ENCODE measurements around the gene WWP2.

The WWP2 gene

DNA sequence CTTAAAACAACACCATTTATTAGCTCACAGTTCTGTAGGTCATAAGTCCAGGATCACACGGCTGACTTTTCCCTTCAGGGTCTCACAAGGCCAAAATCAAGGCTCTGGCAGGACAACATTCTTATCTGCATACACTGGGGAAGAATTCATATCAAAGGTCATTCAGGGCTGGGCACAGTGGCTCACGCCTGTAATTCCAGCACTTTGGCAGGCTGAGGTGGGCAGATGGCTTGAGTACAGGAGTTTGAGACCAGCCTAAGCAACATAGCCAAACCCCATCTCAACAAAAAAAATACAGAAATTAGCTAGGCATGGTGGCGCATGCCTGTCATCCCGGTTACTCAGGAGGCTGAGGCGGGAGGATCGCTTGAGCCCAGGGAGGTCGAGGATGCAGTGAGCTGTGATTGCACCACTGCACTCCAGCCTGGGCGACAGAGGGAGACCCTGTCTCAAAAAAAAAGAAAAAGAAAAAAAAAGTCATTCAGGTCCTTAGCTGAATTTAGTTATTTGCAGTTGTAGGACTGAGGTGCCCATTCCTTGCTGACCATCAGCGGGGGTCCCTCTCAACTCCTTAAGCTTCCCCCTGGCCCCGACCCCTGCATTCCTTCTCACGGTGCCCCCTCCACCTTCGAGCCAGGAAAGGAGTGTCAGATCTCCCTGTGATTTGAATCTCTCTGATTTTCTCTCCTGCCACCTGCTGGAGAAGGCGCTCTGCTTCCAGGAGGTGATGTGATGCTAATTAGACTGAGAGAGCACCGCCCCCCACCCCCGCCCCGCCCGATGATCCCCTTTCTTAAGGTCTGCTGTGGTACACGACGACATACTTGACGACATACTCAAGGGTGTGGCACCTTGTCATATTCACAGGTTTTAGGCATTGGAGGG is 97.2 kb downstream of the WWP2 start:
- DNase-seq (ENCODE audit: low spot score): peak; percentile 19

DNA sequence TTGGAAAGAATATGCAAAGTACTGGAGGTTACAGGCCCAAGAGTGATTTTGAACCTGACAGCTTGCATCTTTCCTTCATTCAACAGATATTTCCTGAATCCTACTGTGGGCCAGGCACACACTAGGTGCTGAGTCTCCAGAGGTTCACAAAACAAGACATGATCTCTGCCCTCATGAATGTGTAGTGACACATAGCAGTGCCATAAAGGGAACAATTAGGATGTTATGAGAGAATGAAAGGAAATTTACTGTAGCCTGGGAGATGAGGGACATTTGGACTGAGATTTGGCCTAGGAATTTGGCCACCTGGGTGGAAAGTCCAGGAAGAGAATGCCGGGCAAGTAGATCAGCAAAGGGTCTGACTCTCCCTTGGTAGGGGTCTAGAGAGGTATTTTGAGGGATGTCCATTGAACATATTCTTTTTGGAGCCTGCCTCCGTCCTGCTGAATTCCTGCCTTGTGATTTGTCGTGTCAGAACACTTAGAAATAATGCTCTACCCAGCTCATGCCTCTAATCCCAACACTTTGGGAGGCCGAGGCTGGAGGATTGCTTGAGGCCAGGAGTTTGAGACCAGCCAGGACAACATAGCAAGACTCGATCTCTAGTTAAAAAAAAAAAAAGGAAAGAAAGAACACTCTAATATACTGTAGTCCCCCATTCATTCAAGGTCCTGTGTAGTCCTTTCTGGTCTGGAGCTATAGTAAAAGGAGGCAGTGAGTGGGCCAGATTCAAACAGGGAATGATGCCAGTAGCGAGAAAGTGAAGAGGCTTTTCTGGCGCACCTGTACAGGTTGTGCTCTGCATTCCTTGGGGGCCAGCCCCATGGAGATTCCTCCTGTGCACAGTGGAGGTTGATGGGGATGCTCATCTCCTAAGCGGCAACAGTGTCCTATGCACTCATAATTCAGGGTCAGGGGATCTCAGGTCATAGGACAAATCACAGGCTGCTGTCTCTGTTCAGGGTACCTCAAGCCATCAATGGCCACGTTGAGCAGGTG is 98.4 kb downstream of the WWP2 start:
- DNase-seq (ENCODE audit: low spot score): no peak

DNA sequence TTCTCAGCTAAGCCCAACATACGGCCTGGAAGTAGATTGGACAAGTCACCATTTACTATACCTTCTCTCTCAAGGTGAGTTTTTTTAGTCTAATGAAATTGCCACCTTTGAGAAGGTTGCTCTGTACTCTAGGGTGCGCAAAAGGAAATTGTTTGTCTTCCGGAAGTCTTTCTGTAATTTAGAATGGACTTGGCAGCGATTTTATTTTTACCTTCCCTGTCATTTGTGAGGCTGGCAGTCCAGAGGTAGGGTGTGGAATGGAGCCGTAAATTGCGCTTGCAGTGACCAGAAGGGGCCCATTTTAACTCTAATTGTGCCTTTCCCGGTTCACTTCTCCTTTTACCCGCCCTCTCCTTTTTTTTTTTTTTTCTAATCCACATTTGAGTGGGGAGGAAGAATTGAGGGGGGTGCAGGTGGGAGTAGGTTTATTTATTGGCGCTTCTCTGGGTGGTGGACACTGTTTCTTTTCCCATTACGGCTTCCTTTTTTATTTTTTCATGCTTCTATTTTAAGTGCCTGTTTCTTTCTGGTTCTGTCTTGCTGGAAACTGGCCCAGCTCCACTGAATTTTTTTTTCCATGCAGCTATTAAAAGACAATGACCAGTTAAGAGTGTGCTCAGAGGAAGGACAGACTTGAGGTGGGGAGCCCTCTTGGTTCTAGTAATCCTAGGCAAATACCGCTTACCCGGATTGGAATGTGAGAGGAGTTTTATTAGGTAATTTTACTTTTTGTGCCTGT is 99.3 kb downstream of the WWP2 start:
- DNase-seq (ENCODE audit: low spot score): no peak

DNA sequence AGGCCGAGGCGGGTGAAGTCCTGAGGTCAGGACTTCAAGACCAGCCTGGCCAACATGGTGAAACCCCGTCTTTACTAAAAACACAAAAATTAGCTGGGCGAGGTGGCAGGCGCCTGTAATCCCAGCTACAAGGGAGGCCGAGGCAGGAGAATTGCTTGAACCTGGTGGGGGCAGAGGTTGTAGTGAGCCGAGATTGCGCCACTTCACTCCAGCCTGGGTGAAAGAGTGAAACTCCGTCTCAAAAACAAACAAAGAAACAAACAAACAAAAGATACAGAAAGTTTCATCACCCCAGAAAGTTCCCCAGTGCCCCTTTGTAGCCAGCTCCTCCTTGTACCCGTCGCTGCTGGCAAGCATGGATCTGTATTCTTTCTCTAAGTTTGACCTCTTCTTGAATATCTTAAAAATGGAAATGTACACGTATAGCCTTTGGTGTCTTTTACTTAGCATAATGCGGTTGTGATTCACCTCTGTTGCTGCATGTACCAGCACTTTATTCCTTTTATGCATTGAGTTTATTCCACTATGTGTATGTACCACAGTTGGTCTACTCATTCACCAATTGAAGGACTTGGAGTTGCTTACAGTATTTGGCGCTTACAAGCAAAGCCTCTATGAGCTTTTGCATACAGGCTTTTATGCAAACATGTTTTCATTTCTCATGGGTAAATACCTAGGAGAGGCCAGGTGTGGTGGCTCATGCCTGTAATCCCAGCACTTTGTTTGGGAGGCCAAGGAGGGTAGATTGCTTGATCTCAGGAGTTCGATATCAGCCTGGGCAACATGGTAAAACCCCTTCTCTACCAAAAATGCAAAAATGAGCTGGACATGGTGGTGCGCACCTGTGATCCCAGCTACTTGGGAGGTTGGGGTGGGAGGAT is 101.5 kb downstream of the WWP2 start:
- no peak for DNase-seq (ENCODE audit: low spot score)

DNA sequence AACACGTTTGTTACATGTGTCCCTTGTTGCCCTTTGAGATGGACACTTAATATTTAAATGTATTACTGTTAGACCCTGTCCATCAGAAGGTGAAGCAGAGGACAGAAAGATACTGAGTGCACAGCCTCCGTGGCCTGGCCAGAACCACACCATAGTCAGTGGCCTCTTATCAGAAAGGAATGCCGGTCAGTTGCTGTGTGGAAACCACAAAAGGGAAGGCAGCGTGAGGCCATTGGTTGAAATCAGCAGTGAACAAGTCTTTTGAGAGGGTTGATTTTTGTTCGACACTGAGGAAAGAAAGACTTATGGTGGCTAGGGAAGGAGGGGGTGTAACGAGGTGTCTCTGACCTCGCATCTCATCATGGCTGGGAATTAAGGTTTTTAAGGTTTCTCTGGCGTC is 103.6 kb downstream of the WWP2 start:
- DNase-seq (ENCODE audit: low spot score): no peak

DNA sequence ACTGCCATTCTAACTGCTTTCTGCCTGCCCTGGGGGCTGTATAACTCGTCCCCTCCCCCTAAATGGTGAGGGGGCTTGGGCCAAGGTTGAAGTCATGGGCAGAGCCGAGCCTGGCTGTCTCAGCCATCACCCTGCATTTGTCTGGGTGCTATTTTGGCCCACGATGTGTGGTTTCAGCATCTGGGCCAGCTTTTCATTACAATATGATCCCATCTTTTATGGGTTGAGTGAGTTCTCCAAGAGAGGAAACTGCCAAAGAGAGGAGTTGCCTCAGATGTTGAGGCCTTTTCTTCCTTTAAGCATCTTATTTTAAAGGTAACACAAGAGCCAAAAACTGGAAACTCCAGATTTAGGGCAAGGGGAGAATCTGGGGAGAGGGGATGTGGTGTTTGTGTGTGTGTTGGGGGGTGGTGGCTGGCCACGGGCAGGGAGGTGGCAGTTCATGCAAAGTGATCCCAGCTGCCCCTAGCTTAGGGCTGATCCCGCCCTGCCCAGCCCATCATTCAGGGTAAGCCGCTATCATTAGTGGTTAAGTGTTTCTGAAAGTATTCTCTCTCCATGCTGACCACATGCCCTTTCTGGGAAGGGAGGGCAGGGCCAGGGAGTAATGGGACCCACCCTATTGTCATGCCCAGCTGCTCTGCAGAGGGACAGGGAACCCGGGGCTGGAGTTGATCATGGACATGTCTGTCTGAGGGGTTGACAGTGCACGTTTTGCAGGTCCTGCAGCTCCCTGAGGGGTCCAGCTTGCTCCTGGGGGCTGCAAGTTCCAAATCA is 105.8 kb downstream of the WWP2 start:
- DNase-seq (ENCODE audit: low spot score): no peak

DNA sequence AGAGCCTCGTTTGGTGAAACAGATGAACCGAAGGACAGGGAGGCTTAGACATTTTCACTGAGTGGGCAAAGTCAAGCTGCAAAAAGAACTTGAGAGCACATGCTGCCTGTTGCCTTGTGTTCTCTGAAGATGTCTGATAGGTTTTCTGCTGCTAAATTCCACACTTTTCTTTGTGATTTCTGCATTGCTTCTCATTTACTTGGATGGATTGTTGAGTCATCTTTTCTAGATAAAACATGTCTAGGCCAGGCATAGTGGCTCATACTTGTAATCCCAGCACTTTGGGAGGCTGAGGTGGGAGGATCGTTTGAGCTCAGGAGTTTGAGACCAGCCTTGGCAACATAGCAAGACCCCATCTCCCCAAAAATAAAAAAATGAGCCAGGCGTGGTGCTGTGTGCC is 108.6 kb downstream of the WWP2 start:
- no peak for DNase-seq (ENCODE audit: low spot score)

DNA sequence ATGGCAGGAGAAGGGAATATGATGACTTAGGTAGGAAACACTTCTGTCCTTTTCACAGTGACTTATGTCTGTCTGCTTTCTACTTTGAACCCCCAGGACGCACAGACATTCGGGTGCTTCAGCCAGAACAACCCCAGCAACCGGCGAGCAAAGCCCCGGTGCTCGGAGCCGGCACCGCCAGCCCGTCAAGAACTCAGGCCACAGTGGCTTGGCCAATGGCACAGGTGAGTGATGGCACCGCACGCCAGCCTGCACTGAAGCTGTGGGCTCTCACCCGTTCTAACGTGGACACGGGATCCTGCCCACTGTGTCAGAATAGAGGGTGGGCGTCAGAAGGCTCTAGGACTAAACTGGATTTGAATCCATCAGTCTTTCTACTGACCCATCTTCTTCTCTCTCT is 109.6 kb downstream of the WWP2 start:
- no peak for DNase-seq (ENCODE audit: low spot score)

DNA sequence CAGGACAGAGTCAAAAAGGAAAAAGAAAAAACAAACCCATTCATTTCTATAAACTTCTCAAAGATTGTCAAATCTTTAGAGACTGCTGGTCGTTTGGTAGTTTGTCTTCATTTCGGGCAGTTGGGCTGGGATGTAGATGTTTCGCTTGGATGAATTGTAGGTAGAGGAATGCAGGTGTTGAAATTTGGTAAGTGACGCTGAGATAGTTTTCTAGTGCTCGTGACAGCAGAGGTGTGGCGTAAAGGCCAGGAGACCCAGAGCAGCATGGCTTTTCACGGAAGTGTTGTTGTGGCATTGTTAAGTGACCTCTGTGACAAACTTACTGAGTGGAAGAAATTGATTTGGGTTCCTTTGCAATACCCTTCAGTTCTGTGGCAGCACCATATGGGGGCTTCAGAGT is 110.8 kb downstream of the WWP2 start:
- DNase-seq (ENCODE audit: low spot score): no peak

DNA sequence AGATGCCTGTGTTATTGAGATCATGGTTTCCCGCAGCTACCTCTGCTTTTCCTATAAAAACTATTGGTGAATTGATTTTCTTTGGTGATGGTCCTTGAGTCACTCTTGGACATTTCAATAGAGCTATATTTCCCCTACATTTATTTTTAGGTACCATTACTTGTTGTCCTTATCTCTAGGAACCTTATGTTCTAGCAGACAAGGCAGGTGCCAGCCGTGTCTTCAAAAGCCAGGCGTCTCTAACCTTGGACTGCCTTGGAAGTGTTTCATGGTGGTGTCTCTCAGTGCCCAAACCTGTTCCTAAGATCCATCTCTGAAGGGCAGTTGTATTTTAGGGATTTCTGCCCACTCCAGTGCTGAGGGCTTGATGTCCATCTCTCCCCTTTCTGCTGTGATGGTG is 111.7 kb downstream of the WWP2 start:
- DNase-seq (ENCODE audit: low spot score): no peak

DNA sequence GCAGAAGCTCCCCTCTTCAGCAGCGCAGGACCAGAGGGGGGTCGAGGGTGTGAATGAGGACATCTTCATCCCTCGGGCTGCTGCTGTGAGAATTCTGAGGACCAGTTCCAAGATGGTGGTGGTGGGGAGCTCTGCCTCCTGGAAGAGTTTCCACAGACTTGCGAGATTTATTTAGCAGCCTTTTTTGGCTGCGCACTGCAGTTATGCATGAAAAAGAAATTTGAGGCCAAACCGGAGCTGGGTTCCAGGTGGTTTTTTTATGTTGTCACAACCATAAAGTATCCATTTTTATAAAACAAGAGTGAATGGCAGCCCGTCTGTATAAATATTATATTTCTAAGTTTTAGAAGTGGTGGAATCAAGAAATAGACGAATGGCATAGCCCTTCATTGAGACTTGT is 112.1 kb downstream of the WWP2 start:
- no peak for DNase-seq (ENCODE audit: low spot score)

DNA sequence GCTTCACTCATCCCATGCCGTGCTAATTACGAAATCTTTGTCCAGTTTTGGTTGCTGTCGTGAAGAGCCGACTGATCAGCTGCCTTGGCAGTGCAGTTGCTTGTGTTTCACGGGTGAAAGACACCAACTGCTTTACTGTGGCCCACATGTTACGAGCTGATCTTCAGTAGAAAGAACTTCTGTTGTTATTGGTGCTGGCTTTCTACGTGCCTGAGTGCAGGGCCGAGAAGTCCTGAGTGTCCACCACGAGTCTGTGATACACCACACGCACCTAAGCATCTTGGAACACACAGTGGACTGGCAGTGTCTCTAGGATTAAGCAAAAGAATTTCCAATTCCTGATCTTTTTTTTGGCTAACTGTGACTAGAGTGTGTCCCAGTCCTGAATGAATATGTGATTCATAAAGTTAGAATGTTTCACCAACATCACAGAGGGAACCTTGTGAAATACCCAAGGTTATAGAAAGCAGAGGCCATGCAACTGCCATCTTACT is 118.6 kb downstream of the WWP2 start:
- no peak for DNase-seq (ENCODE audit: low spot score)

DNA sequence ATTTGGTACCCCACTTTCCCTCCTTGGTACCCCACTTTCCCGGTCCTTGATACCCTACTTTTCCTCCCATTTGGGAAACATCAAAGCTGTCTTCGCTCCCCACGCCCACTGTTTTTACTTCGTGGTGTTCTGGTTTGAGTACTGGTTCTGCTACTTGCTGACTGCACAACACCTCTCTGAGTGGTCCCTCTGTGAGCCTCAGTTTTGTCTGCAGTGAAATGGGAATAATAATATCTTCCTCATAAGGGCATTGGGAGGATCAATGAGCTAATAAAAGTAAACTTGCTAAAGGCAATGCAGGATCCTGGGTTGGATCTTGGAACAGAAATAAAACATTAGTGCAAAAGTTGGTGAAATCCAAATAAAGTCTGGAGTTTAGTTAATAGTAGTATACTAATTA is 119.0 kb downstream of the WWP2 start:
- DNase-seq (ENCODE audit: low spot score): no peak

DNA sequence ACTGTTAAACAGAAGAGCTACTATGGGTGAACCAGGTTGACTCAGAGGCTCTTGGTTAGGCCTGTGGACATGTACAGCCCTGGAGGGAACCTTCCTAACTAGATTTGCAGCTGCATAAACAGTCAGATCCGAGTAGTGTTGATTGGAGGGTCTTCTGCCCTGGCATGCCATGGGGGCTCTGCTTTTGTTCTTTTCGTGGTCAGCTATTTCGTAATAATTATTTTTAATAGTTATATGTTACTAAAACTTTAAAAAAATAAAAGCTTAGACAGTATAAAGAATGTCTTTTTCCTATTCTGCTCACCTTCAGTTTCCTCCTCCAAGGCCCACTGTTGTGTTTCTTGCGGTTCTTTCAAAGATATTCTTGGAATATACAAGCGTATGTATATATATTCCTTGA is 121.6 kb downstream of the WWP2 start:
- no peak for DNase-seq (ENCODE audit: low spot score)

DNA sequence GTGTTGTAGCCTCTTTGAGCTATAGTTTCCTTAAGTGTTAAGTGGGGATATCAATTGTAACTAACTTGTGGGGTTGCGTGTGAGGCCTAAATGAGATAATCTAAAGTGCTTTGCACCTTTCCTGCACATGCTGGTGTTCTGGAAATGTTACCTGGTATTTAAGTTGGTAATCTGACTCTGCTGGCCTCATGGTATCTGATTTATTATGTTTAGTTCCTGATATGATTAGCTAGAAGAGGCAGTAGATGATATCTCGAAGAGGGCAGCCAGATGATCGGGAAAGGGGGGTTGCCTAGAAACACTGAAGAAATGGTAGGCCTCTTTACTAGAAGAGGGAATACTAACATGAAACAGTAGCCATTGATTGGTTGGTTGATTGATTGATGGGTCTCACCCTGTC is 123.6 kb downstream of the WWP2 start:
- DNase-seq (ENCODE audit: low spot score): no peak

DNA sequence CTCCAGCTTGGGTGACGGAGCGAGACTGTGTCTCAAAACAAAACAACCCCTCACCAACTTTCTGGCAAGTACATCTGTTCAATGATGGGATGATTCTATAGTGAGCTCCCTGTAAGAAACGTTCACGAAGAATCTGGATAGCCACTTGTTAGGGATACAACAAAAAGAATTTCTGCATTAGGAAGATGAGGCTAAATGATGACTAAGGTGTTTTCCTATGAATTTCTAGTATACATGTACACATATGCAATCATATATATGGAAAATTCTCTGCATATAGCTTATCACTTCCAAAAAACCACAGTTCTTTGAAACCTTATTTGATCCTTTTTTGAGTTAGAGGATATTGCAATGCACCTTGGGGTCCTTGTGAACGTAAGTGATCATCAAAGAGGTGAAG is 124.6 kb downstream of the WWP2 start:
- no peak for DNase-seq (ENCODE audit: low spot score)

DNA sequence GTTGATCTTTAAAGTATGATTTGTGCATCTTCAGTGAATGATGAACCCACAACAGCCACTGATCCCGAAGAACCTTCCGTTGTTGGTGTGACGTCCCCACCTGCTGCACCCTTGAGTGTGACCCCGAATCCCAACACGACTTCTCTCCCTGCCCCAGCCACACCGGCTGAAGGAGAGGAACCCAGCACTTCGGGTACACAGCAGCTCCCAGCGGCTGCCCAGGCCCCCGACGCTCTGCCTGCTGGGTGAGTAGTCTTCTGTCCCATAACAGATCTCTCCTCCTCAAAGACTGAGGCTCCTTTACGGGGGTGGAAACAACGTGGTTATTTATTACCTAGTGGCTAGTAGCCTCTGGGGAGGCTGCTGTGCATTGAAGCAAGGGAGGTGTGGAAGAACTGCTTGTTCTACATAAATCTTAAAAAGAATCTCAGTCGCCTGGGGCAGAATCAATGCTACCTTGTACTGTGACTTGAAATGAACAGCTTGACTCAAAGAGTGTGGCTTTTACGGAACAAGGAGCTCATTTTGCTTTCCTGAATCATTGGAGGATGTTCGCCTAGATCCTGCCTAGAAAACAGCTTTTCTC is 126.0 kb downstream of the WWP2 start:
- DNase-seq (ENCODE audit: low spot score): no peak

DNA sequence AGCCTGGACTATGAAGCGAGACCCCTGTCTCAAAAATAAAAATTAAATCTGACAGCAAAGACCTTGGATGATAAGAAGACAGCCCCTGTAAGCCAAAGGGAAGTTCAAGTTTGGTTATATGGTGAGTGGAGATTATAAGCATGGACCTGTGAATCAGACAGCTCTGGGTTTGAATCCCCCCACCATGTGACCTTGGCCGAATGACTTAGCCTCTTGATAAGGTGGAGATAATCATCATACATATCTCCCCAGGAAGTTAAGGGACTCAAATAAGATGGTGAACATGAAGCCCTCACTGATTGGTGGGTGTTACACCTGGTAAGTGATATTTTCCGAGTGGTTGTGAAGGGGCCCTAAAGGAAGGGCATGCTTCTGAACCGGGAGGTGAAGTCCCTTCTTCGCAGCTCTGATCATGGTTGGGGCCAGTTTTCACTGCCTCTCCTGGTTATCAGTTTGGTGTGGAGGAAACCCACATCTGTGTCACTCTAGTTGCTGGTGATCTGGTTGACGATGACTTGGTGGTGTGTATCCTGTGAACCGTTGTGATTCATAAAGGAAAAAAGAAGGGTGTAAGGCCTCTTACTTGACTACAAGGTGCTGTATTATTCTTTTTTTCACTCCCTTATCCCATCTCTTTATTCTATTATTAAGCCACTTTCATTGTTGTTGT is 127.3 kb downstream of the WWP2 start:
- DNase-seq (ENCODE audit: low spot score): no peak

DNA sequence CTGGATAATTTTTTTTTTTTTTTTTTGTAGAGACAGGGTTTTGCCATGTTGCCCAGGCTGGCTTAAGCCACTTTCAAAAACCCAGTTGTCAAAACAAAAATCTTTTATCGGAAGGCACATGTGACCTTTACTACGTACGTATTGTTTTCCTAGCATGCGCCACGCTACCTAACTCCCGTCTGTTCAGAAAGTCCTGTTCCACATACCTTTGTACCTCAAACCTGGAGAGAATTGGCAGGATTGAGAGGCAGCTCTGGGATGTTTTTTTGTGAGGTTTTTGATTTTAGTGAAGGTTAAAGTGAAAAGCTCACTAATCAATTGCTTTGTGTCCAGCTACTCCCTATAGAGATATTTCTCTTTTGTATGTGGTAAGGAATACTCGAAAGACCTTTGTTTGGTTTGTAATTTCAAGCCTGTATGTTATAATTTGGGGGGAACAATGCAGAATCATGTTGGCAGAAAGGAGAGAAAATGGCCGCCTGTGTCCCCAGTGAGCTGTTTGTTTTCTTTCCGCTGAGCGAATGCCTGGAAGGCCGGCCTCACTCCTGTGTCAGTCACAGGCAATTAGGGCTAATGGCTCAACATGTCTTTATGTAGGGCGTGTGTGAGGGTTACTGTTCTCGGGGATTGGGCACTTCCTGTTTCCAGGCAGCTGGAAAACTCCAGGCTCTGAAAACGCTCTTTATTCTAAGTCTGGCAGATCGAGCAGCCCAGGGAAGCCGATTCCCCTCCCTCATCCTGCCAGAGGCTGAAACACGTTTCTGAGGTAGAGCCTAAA is 128.2 kb downstream of the WWP2 start:
- DNase-seq (ENCODE audit: low spot score): no peak
